Measurements from ENCODE around the gene CLIP2.
A peak's percentile ranks its signal among the peaks of the same experiment; 100 is the strongest.
"Not testable (repeated sequence)": the region's sequence is repeated elsewhere in the genome, so short reads cannot be mapped to it uniquely, and the experiment has no call there.

Gene CLIP2

GRCh38 chr7:74376256-74377036 is 87.2 kb downstream of the CLIP2 start:
- no peak for DNase-seq

DNA sequence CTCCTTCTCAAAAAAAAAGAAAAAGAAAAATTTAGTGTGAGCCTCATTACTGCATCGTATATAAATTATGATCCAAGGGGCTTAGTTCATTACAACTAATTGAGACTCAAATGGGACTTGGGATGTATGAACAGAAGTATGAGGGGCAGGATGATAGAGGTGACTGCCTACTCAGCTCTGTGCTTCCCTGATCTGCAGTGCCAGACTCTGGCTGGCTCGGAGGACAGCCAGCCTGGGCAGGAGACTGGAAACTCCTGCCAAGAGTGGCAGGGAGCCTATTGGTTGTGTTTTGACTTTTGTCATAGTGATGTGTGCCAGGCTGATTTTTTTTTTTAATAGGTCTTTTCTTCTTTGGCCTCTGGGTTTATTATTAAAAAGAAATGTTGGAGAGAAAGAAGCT is 90.7 kb downstream of the CLIP2 start:
- DNase-seq: no peak

GRCh38 chr7:74380720-74381119 is 91.5 kb downstream of the CLIP2 start:
- DNase-seq: no peak

DNA sequence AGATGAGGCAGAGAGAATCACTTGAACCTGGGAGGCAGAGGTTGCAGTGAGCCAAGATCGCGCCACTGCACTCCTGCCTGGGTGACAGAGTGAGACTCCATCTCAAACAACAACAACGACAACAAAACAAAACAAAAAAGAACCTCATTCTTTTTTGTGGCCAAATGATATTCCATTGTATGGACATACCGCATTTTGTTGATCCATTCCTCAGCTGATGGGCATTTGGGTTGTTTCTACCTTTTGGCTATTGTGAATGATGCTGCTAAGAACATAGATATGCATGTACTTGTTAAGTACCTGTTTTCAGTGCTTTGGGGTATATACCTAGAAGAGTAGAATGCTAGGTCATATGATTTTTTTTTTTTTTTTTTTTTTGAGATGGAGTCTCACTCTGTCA is 94.9 kb downstream of the CLIP2 start:
- DNase-seq: not testable (repeated sequence)

DNA sequence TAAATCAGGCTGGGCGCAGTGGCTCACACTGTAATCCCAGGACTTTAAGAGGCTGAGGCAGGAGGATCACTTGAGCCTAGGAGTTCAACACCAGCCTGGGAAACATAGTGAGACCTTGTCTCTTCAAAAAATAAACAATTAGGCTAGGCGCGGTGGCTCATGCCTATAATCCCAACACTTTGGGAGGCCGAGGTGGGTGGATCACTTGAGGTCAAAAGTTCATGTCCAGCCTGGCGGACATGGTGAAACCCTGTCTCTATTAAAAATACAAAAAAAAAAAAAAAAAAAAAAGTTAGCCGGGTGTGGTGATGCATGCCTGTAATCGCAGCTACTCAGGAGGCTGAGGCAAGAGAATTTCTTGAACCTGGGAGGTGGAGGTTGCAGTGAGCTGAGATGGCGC is 95.6 kb downstream of the CLIP2 start:
- not testable (repeated sequence) for DNase-seq

DNA sequence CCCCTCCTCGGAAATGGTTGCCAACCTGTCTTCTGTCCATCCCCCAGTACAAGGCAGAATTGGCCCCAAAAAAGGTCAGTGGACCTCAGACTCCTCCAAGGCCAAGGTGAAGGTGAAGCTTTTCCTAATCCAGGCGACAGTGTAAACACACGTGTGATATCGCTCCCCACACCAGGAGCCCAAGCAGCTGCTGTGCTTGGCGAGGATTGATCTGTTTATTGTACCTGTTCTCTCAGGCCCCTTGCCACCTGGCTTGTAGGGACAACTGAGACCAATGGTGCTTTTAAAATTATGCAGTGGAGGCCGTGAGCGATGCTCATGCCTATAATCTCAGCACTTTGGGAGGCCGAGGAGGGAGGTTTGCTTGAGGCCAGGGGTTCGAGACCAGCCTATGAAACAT is 98.4 kb downstream of the CLIP2 start:
- DNase-seq: no peak

DNA sequence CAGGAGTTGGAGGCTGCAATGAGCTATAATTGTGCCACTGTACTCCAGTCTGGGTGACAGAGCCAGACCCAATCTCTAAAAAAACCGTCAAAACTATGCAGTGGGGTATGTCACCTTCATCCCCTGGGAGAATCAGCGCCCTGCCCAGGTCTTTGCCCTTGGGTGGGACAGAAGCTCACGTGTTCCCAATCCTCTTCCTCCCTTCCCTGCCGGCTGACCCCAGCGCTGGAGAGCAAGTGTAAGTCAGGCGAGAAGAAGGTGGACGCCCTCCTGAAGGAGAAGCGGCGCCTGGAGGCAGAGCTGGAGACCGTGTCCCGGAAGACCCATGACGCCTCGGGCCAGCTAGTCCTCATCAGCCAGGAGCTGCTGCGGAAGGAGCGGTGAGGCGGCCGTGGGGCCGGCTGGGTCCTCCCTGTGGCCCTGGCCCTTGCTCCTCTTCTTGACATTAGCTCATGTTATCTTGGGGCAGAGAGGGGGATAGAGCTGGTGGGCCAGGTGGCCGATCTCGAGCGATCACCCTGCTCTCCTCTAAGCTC is 99.7 kb downstream of the CLIP2 start:
- no peak for DNase-seq

GRCh38 chr7:74393722-74394121 is 104.5 kb downstream of the CLIP2 start:
- DNase-seq: not testable (repeated sequence)

DNA sequence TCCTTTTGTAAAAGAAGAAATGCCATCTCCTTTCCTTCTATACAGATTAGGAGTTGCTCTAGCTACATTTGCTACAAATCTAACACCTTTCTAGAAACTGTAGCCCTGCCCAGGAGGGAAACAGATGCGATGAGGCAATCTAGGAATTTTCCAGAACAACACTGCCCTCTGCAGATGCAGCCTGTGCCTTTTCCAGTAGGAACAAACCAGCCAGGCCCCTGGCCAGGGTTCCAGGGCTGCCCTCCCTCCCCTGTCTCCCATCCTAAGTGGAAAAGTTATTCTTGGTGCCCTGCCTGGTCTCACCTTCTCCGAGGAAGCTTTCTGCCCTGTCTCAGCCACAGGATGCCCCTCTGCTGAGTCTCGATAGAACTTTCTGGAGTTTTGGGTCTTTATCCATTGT is 105.4 kb downstream of the CLIP2 start:
- not testable (repeated sequence) for DNase-seq

DNA sequence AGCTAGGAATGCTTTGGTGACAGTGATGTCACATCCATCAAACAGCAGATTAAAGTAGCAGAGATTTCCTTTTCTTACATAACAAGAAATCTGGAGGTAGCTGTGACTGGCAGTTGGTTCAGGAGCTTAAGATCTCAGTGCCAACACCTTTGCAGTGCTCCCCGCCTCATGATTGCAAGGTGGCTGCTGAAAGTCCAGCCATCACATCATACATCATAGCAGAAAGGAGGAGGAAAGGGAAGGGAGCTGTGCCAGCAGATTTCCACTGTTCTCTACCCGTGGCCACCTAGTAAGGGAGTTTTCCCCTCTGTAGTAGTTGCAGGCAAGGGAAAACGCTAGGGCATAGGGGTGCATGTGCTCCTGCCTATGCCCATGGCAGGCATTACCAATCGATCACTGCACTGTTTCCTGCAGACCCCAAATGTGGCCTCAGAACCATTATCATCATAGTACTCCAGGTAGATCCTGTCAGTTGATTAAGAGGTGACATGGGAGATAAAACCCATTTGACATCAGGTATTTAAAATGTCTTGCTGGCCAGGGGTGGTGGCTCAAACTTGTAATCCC is 106.6 kb downstream of the CLIP2 start:
- no peak for DNase-seq

DNA sequence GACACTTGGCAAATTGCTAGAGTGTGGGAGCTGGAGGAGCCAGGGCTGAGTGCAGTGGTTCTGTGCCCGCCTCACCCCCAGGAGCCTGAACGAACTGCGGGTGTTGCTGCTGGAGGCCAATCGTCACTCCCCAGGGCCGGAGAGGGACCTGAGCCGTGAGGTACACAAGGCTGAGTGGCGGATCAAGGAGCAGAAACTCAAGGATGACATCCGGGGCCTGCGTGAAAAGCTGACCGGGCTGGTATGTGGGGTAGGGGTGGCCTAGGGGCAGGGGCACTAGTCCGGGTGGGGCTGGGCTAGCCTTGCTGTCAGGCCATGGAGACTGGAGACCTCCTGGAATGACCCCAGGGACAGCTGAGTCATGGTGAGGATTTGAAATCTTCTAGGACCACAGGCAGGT is 107.8 kb downstream of the CLIP2 start:
- DNase-seq: no peak

- DNase-seq: no peak
Measured at GRCh38 chr7:74398426-74398825, 109.2 kb downstream of the CLIP2 start.

- no peak for DNase-seq
Measured at GRCh38 chr7:74399006-74399405, 109.8 kb downstream of the CLIP2 start.

DNA sequence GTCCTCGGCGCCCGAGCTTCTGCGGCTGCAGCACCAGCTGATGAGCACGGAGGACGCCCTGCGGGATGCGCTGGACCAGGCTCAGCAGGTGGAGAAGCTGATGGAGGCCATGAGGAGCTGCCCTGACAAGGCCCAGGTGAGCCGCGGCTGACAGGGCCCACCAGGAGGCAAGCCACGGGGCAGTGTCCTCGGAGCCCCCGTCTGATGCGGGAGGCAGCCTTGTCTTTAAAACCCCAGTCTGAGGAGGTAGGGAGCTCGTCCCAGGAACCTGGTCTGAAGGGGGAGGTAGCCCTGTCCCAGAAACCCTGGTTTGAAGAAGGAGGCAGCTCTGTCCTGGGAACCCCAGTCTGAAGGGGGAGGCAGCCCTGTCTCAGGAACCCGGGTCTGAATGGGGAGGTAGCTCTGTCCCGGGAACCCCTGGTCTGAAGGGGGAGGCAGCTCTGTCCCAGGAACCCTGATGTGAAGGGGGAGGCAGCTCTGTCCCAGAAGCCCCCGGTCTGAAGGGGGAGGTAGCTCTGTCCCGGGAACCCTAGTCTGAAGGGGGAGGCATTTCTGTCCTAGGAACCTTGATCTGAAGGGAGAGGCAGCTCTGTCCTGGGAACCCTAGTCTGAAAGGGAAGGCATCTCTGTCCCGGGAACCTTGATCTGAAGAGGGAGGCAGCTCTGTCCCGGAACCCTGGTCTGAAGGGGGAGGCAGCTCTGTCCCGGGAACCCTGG is 111.4 kb downstream of the CLIP2 start:
- DNase-seq: no peak

DNA sequence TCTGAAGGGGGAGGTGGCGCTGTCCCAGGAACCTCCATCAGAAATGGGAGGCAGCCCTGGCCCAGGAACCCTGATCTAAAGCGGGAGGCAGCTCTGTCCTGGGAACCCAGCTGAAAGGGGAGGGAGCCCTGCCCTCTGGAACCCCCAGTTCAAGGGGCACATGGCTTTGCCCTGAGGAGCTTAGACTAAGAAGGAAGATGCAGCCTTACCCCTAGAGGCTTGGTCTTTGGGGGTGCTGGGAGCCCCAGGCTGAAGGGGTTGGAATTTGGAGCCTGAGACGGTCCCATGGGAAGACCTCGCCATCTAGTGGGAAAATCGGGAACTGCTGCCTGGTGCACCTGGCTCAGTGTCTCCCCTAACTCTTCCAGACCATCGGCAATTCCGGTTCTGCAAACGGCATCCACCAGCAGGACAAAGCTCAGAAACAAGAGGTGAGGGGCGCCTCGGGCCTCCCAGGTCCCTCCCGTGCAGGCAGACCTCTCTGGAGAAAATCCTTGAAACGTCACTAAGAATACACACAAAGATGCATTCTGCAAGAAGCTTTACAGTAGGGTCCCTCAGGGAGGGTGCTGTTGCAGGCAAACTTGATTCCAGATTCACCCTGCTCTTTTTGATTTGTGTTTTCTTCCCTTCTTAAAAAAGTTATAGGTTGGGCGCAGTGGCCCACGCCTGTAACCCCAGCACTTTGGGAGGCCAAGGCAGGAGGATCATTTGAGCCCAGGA is 112.1 kb downstream of the CLIP2 start:
- DNase-seq: peak; percentile 36

- not testable (repeated sequence) for DNase-seq
Measured at GRCh38 chr7:74402668-74403067, 113.5 kb downstream of the CLIP2 start.

- no peak for DNase-seq
Measured at GRCh38 chr7:74403521-74404387, 114.5 kb downstream of the CLIP2 start.

DNA sequence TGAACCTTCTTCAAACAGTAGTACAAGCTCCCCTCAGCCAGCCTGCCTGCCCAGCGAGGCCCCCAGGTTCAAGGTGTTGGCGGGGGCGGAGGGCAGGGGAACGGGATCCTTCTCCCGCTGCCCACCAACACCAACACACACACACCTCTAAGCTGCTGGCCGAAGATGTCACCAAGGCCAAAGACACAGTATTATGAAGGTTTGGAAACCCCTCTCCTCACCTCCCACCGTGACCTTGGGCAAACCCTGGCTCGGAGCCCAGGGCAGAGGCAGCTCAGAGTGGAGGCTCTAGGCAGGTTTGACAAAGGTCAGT is 115.1 kb downstream of the CLIP2 start:
- DNase-seq: no peak

DNA sequence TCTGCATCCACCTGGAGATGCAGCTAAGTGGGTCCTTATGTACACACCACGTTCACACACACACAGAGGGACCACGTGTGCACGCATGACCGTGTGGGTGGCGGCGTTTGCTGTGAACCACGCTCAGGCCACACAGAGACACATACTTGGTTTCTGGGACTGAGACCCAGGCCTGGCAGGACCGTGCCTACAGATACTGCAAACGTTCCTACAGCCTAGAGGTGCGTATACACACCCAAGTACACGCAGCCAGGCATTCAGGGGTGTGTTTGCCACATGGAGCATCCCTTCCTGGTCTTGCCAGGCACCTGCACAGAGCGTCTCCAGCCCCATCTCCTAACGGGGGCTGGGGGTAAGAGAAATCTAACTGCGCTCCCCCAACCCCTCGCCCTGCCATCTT is 115.5 kb downstream of the CLIP2 start:
- DNase-seq: no peak

DNA sequence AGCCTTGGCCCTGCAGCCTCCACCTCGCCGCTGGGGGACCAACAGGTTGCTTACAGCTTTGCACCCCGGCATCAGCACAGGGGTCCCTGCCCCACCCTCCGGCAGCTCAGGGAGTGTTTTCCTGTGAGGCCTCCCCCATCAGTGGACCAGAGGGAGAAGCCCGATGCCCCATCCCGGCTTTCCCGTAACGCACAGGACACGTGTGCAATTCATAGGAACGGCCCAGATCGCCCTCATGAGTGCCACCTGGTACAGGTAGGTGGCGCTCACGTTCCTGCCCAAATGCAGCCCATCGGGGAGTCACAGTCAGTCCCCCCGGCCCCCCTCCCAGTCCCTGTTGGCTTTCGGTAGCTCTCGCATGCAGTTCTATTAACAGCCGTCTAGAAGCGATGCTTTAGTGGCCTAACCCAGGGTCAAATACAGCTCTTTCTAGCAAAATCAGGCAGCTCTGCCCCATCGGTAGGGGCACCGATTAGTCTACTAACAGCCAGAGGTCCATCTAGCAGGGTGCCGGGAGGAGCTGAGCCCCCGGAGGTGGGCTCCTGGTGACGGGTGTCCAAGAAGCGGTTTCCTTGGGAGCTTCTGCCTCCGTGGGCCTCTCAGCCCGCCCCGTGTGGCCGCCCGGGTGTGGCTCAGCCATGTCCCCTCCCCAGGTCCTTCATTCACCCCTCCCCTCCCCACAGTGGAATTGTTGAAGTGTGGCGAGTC is 116.1 kb downstream of the CLIP2 start:
- no peak for DNase-seq

DNA sequence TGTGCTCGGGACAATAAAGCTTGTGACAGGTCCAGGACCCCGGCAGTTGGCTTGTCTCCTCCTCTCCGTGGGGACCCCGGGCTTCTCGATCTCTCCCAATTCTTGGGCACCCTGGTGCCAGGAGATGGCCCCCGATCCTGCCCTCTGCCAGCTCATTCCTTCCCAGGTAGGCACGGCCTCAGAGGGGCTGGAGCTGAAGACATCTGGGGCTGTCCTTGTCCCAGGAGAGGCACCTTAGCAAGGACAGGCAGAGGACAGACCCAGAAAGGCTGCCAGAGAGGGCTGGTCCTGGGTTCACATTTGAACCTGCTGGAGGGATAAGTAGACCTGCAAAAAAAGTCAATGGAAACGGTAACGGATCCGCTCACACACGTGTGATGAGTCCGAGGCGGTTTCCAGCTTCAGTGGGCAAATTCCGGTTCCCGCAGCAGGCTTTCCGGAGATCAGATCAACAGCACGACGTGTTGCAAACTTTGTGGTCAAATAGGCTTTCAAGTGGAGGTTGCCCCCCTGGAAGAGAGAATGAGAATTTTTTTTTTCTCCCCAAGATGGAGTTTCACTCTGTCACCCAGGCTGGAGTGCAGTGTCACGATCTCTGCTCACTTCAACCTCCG is 116.8 kb downstream of the CLIP2 start:
- no peak for DNase-seq
